Measurements from ENCODE around the gene GPHB5. TPM values are rescaled to one million over a fixed set of nuclear protein-coding genes. Genes with fewer than 3 reads are reported as not detected.

Gene GPHB5
- total RNA-seq, 1 donor from 2014 or later: not detected

DNA sequence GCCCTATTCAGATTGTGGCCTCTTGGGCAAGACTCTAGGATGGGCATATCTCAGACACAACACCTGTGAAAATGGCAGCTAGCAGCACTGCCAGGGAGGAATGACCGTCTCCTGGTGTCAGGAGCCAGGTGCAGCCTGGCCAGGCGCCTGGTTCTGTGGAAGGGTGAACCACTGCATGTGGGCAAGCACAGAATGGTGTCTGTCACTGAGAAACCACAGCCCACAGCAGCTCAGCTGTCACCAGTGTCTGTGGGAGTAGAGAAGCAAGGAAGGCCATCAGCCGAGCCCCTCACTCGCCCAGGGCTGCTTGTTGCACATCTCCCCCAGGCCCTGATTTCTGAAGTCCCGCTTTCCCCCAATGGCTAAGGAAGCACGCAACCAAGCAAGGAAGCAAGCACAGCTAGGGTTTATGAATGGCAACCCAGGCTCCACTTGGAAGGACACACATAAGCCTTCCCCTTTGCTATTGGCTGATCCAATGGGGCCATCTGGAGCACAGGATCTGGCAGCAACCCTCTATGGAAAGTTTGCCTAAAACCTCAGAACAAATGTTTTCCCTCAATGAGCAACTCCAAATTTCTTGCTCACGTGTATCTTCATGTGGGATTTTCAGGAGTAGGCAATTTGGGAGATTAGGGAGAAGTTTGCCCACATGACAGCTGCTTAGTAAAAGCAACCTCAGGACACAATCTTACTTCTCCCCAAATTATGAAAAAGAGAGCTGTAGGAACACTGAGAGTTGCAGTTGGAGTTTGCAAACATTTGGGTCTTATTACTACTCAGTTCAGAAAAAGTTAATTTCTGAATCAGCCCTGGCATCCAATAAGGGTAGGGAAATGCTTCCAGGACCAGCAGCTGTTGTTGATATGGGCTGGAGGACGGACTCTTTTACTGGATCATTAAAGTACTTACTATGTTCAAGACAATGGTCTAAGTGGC lies 44.7 kb downstream of the GPHB5 start:
- Histone ChIP-seq H3K4me2 (ENCODE audit: low read length) (no peak overlapping the region), H3K27ac (ENCODE audit: low read depth, low read length) (no peak overlapping the region), H3K4me1 (ENCODE audit: insufficient read depth, low read length) (peaks cover 6% of the 10 kb centered on the region), H3K9me3 (ENCODE audit: insufficient read depth, low read depth, low read length) (no peaks in the 10 kb centered on the region), H3K4me3 (ENCODE audit: insufficient read depth, low read depth, low read length) (no peak overlapping the region), H3K9ac (ENCODE audit: low read length) (no peak overlapping the region), H4K20me1 (ENCODE audit: insufficient read depth, low read length) (peaks cover 12% of the 10 kb centered on the region), H2AFZ (ENCODE audit: low read depth, low read length) (no peak overlapping the region), H3K79me2 (ENCODE audit: insufficient read depth, low read length) (peaks cover 6% of the 10 kb centered on the region), H3K36me3 (ENCODE audit: insufficient read depth, low read length) (peaks cover 13% of the 10 kb centered on the region), H3K27me3 (ENCODE audit: insufficient read depth, low read length) (no peaks in the 10 kb centered on the region)
- no peak for DNase-seq (ENCODE audit: low read depth)
- no peak overlapping the region for H3K4me3 Mint-ChIP-seq (ENCODE audit: unreplicated experiment)
- H3K27me3 Mint-ChIP-seq (ENCODE audit: low read depth, unreplicated experiment): no peaks in the 10 kb centered on the region
- no peak for FAIRE-seq
- H3K27ac Mint-ChIP-seq (ENCODE audit: unreplicated experiment): peak overlapping the region; percentile 41
- TF ChIP-seq, protein P1, sequence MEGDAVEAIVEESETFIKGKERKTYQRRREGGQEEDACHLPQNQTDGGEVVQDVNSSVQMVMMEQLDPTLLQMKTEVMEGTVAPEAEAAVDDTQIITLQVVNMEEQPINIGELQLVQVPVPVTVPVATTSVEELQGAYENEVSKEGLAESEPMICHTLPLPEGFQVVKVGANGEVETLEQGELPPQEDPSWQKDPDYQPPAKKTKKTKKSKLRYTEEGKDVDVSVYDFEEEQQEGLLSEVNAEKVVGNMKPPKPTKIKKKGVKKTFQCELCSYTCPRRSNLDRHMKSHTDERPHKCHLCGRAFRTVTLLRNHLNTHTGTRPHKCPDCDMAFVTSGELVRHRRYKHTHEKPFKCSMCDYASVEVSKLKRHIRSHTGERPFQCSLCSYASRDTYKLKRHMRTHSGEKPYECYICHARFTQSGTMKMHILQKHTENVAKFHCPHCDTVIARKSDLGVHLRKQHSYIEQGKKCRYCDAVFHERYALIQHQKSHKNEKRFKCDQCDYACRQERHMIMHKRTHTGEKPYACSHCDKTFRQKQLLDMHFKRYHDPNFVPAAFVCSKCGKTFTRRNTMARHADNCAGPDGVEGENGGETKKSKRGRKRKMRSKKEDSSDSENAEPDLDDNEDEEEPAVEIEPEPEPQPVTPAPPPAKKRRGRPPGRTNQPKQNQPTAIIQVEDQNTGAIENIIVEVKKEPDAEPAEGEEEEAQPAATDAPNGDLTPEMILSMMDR (IDR thresholded peaks at IDR 0.05; ENCODE audit: insufficient read depth, low read depth, low read length): no peak
- TF ChIP-seq EZH2 (IDR thresholded peaks at IDR 0.05; ENCODE audit: insufficient read depth, low read length): no peak
- H3K36me3 Mint-ChIP-seq (ENCODE audit: low read depth, unreplicated experiment): peaks cover 16% of the 10 kb centered on the region
- H3K4me1 Mint-ChIP-seq (ENCODE audit: low read depth, unreplicated experiment): no peaks in the 10 kb centered on the region
- no peaks in the 10 kb centered on the region for H3K9me3 Mint-ChIP-seq (ENCODE audit: unreplicated experiment)

DNA sequence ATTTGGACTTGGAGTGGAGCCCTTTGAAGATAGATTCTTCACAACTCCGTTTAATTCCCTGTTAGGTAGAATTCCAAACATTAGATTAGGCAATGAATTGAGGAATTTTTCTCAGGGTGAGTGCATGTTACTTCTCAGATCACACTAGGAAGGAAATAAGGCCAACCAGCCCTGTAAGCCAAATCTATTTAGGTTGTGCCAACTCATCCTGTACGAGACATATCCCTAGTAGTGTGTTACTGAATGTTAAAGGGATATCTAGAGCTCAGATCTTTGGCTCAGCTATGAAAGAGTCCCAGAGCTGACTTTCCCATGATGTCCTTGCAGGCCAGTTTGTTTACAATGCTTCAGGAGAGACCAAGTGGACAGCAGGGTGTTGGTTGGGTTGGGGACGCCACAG lies 45.6 kb downstream of the GPHB5 start:
- Histone ChIP-seq H3K27me3 (ENCODE audit: insufficient read depth, low read length) (no peaks in the 10 kb centered on the region), H4K20me1 (ENCODE audit: insufficient read depth, low read length) (peaks cover 12% of the 10 kb centered on the region), H3K36me3 (ENCODE audit: insufficient read depth, low read length) (peaks cover 13% of the 10 kb centered on the region), H3K4me1 (ENCODE audit: insufficient read depth, low read length) (peaks cover 6% of the 10 kb centered on the region), H3K4me3 (ENCODE audit: insufficient read depth, low read depth, low read length) (no peak overlapping the region), H3K27ac (ENCODE audit: low read depth, low read length) (no peak overlapping the region), H2AFZ (ENCODE audit: low read depth, low read length) (no peak overlapping the region), H3K4me2 (ENCODE audit: low read length) (no peak overlapping the region), H3K79me2 (ENCODE audit: insufficient read depth, low read length) (peaks cover 6% of the 10 kb centered on the region), H3K9ac (ENCODE audit: low read length) (no peak overlapping the region), H3K9me3 (ENCODE audit: insufficient read depth, low read depth, low read length) (no peaks in the 10 kb centered on the region)
- no peaks in the 10 kb centered on the region for H3K9me3 Mint-ChIP-seq (ENCODE audit: unreplicated experiment)
- DNase-seq (ENCODE audit: low read depth): peak; percentile 24
- no peak overlapping the region for H3K27ac Mint-ChIP-seq (ENCODE audit: unreplicated experiment)
- no peaks in the 10 kb centered on the region for H3K27me3 Mint-ChIP-seq (ENCODE audit: low read depth, unreplicated experiment)
- peaks cover 16% of the 10 kb centered on the region for H3K36me3 Mint-ChIP-seq (ENCODE audit: low read depth, unreplicated experiment)
- FAIRE-seq: no peak
- no peak overlapping the region for H3K4me3 Mint-ChIP-seq (ENCODE audit: unreplicated experiment)
- H3K4me1 Mint-ChIP-seq (ENCODE audit: low read depth, unreplicated experiment): peaks cover 1% of the 10 kb centered on the region
- TF ChIP-seq, protein P1 (IDR thresholded peaks at IDR 0.05; ENCODE audit: insufficient read depth, low read depth, low read length): no peak
- no peak for TF ChIP-seq EZH2 (IDR thresholded peaks at IDR 0.05; ENCODE audit: insufficient read depth, low read length)
